Fibroblast of the conjunctiva (primary cell): ENCODE data around the gene IQSEC3.
"Not testable (repeated sequence)": the region's sequence is repeated elsewhere in the genome, so short reads cannot be mapped to it uniquely, and the experiment has no call there.

ENCODE experiments used
- DNase-seq: peaks from one replicate; pipeline ENCODE4 v3.0.0-alpha.2; 2010; ENCODE audit warnings: low read depth

IQSEC3 gene

DNA sequence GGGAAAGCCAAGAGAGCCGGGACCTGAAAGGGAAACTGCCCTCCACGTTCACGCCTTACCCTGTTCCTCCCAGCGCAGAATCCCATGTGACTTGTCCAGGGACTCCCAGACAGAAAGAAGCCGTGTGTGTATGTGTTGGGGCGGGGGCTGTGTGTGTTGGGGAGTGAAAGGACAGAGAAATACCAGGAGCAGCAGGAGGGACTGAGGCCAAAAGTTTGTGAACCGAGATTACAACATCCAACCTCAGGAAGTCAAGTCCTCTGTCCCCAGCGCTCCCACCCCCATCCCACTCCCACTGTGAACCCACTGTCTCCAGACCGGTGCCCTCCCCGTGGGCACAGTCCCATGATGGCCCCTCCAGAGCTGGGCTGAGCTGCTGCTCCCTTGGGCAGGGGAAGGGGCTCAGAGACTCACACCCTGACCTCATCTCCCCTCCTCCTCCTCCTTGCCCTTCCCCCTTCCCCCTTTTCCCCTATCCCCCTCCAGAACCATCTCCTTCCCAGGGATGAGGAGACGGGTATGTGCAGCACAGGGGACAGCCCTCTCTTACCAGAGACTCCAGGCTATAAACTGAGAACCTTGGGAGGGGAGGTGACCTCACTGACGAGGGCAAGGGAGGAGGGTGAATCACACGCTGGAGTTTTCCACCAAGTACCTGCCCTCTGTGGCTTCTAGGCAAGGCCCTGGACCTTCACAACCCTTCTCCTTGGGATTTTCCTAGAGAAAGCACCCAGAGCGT lies 147.6 kb downstream of the IQSEC3 start, which contains the start of gene SLC6A12:
TSS of gene SLC6A12 (minus strand) at position 155 of the 739 bp plus-strand sequence. CDS start 4,171 bp downstream, outside the sequence.
- DNase-seq = no peak

DNA sequence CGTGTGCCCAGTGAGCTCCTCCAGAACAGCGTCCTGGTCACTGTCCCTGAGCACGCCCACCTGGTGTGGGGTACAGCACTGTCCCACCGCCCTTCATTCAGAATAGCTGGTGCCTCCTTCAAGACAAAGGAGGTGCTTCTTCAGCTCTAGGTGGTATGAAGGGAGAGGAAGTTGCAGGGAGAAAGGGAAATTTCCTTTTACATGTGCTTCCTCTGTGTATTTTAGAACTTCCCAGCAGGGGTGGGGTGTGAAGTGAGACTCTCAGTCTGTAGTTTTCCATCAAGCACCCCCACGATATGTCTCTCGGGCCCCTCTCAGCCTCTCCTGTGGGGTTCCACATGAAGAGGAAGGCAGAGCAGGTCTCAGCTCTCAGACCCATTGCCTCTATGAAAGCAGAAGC lies 148.5 kb downstream of the IQSEC3 start:
- DNase-seq = no peak

- DNase-seq = not testable (repeated sequence)
These were observed 150.5 kb downstream of the IQSEC3 start for GRCh38 chr12:217029-217428.

DNA sequence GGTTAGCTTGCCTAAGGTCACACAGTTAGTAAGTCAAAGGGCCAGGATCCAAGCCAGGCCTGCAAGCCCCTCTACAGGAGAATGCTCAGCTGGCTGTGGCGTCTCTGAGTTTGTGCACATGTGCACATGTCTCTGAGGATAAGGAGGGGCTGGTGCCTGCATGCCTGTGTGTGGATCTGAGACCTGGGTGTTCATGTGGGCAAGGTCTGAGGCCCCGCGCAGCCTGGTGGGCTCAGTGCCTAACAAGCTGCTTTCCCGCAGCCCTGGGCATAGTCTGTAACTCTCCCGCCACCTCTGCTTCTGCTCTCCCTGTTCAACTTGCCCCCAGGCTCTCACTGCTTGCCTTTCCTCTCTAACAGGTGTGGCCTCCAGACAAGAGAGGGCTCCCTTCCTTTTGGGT lies 151.7 kb downstream of the IQSEC3 start:
- DNase-seq = no peak

DNA sequence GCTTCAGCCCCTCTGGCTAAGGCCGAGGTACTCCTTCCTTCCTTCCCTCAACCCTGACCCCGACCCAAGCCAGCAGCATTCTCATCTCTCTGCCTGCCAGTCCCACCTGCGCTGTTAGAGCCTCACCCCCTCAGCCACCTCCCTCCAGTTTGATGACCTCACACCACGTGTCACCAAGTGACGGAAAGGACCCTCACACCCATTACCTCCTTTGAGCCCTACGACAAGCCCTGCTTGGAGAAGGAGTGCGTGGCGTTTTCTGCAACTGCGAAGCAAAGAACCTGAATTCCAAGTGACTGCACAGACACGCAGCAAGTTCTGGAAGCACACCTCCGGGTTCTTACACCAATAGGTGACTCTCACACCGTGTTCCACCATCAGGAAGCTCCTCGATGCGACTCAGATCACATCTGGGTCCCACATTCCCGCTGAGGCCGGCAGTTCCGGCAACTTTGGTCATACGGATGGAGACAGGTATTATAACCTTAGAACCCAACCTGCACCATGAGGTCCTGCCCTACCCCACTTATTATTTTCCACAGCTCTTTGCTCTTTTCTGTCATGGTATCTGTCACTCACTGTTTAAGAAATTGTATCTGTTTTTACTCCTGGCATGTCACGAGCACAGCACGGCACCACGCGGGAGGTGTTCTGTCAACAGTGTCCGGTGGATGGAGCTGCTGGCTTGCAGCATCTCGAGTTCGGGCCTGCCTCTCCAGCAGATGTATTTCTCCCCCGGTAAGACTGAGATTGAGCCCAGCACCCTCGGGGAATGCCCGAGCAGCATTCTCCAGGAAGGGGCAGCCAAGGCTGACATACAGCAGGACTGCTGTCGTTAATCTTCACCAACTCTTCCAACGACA lies 152.4 kb downstream of the IQSEC3 start:
- DNase-seq = no peak

DNA sequence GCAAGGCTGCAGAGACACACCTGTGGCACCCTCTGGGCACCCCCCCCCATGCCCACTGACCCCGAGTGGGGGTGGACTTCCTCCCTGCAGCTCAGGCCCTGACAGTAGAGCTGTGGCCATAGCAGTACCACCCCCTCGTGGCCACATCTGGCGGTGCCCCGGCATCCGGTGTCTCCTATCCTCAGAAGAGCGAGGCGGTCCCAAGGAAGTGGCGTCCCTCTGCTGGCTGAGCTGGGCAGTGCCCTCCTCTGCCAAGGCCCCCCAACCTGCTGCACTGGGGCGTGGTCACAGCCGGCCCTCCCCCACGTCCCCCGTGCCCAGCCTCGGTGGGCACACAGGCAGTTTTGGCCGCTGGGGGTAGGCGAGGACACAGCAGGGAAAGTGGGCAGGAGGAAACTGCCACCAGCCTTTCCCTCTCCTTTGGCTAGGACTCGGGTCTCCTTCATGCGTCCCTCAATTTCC lies 153.4 kb downstream of the IQSEC3 start:
- no peak for DNase-seq

GRCh38 chr12:220491-220890 lies 153.9 kb downstream of the IQSEC3 start:
- DNase-seq = no peak

- DNase-seq = no peak
These were observed 154.5 kb downstream of the IQSEC3 start for GRCh38 chr12:220946-221550.

DNA sequence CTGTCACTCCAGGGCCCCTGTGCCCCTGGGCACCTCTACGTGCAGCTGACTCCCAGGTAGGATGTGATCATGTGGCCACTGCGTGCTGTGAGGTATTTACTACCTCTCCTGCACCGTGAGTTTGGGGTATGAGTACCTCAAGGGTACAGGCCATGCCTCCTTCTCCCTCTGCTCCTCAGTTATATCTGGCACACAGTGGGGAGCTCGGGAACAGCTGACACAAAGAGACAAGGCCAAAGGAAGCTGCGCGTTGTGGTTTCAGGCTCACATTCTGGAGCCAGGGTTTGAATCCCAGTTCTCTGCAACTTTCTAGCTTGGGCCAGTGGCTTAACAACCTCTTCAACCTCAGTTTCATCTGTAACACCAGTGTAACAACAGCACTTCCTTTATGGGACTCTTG lies 155.2 kb downstream of the IQSEC3 start:
- DNase-seq = no peak

DNA sequence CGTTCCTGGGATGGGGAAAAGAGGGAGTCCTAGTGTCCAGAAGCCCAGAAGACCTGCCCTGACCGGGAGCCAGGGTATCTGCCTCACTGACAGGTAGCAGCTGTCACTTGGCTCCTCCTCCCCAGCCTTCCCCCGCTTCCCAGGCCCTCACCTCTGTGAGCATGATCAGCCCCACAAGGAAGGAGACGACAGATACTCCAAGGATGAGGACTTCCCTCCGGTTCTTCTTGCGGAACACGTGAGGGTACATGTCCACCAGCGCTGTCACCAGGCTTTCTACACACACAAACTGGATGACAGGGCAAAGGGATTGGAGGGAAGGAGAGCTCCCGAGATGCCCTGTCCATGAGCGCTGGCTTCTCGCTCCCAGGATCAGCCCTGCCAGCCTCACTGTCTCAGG lies 157.3 kb downstream of the IQSEC3 start:
- no peak for DNase-seq

- DNase-seq = no peak
These were observed 157.8 kb downstream of the IQSEC3 start for GRCh38 chr12:224330-224729.

GRCh38 chr12:225012-225411 lies 158.4 kb downstream of the IQSEC3 start:
- DNase-seq = no peak

DNA sequence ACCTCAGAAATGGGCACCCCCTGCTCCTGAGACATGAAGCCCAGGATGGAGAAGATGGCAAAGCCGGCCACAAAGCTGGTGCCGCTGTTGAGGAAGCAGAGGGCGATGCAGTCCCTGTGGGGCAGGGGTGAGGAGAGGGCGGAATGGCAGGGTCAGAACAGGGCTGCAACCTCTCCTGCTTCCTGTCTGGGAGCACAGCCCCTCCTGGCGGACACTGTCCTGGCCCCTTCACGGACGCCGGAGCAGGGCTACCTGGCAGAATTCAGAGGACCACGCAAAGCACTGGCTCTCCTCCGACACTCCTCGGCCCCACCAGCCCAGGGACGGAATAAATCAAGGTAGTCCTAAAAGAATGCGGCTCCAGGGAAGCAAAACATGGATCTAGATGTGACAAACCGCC lies 159.8 kb downstream of the IQSEC3 start:
- no peak for DNase-seq

GRCh38 chr12:227286-227915 lies 160.8 kb downstream of the IQSEC3 start:
- DNase-seq = no peak
